ENCODE results near the gene ART1.

GRCh38 chr11:3707176-3707575, 62.2 kb downstream of the ART1 start:
- no peak for TF ChIP-seq CTCF (IDR thresholded peaks at IDR 0.05)
- TF ChIP-seq POLR2A (IDR thresholded peaks at IDR 0.05), result no peak
